GM21423 (cell line): ENCODE data around the gene SPAM1.
"Not testable (repeated sequence)": the region's sequence is repeated elsewhere in the genome, so short reads cannot be mapped to it uniquely, and the experiment has no call there.

ENCODE experiments used
- ATAC-seq: cut with Tn5 transposase; IDR thresholded peaks from one replicate; pipeline ENCODE4 v1.9.1; 2021; ENCODE audit warnings: mild to moderate bottlenecking, moderate library complexity; ENCODE audit not compliant: unreplicated experiment

Gene SPAM1

GRCh38 chr7:123924941-123925340 lies at the start of gene SPAM1:
TSS of gene SPAM1 (plus strand) at chr7:123925241. CDS start at chr7:123953571, 28,330 bp downstream.
- no peak for ATAC-seq

GRCh38 chr7:123876557-123877256 lies 48.3 kb upstream of the SPAM1 start:
- no peak for ATAC-seq

GRCh38 chr7:123879628-123880027 lies 45.4 kb upstream of the SPAM1 start:
- no peak for ATAC-seq

DNA sequence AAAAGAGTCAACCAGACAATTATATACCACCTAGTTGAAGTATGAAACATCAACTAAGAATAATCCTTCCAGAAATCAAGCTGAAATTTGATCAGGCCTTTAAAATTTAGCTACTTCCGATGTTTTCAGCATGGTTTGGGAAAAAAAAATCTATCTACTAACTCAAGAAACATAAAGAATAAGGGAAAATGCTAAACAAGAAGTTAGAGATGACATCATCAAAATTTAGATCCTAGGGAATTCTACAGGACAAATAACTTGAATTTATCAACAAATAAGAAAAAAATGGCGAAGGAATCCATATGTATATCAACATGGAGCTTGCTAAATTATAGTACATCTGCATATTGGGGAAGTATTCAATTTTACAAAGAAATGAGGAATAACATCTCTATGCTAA lies 43.7 kb upstream of the SPAM1 start:
- ATAC-seq, result no peak

- ATAC-seq, result no peak
Measured at GRCh38 chr7:123883154-123883553, 41.9 kb upstream of the SPAM1 start.

DNA sequence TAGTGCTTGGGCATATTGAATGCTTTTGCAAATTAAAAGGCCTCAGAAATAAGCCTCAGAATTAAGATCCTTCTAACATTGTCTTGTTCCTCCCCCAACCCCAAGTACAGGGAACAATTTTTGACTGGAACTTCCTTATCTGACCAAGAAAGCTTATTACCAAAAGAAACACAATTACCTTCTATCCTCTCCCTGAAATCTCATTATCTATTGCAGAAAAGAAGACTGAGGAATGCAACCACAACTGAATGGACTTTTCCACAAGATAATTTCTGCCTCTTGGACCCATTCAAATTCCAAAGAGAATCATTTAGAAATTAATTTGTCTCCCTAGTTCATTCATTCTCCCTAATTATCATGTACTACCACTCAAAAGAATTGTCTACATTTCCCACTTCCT lies 36.8 kb upstream of the SPAM1 start:
- ATAC-seq, result no peak

- ATAC-seq, result not testable (repeated sequence)
Measured at GRCh38 chr7:123894753-123895152, 30.3 kb upstream of the SPAM1 start.

- no peak for ATAC-seq
Measured at GRCh38 chr7:123901101-123901500, 23.9 kb upstream of the SPAM1 start.

DNA sequence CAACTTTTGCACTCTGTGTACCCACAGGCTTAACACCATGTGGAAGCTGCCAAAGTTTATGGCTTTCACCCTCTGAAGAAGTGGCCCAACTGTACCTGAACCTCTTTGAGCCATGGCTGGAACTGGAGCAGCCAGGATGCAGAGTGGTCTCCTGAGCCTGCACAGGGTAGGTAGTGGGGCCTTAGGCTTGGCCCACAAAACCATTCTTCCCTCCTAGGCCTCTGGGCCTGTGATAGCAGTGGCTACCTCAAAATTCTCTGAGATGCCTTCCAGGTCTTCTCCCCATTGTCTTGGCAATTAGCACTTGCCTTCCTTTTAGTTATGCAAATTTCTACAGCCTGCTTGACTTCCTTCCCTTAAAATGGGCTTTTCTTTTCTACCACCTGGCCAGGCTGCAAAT lies 19.3 kb upstream of the SPAM1 start:
- ATAC-seq, result no peak

GRCh38 chr7:123916240-123916724 lies 8.8 kb upstream of the SPAM1 start:
- no peak for ATAC-seq

DNA sequence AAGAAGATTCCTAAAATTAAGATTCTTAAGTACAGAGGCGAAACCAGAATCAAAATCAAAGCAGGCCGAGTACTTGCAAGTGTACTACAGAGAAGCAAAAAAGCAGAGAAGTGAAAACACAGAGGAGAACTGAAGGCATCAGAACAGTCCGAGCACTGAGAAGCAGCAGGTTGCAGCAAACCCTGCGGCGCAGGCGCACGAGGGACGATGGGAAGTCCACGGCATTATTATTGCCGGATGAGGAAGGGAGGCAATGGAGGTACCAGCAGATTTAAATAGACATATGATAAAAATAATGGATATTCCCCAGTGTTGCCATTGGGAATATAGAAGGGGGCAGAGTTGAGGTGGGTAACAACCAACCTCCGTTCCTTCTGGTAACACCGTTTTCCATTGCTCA lies 7.2 kb upstream of the SPAM1 start:
- no peak for ATAC-seq

GRCh38 chr7:123918309-123918708 lies 6.7 kb upstream of the SPAM1 start:
- ATAC-seq, result no peak

DNA sequence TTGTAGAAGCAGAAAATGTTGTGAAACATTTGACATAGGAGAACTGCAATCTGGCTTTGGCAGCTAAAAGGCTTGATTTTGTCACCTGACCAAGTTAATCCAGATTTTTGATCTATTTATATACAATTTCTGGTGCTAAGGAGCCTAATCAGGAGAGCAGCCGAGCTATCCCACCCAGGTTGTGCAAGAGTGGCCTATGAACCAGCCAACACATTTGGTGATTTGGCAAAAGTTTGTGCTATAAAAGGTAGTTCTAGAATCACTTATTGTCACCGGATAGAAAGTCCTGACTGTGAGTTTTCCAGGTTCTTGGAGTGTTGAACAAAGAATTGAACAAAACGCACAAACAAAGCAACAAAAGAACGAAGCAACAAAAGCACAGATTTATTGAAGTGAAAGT lies 1.4 kb upstream of the SPAM1 start:
- no peak for ATAC-seq

- no peak for ATAC-seq
Measured at GRCh38 chr7:123929107-123929506, 4.1 kb downstream of the SPAM1 start.

DNA sequence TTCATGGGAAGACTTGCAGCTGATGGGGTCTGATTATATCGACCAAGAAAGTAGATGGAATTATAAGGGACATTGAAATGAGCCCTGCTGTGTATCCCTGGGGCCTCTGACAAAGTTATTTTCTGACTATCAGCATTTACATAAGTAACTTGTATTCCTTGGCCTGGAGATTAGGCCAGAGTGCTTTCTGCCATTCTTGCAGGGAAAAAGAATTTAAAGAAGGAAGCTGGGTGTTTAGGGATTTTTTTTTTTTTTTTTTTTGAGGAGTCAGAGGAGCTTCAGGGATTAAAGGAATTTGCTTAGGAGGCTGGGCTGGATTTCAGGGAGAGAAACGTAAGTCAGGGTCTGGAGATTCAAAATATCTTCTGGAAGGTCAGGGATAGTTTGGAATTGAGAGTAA lies 4.6 kb downstream of the SPAM1 start:
- ATAC-seq, result no peak

GRCh38 chr7:123935436-123936381 lies 10.7 kb downstream of the SPAM1 start:
- ATAC-seq, result no peak

- ATAC-seq, result no peak
Measured at GRCh38 chr7:123936388-123936787, 11.3 kb downstream of the SPAM1 start.

- ATAC-seq, result no peak
Measured at GRCh38 chr7:123939784-123940183, 14.7 kb downstream of the SPAM1 start.

DNA sequence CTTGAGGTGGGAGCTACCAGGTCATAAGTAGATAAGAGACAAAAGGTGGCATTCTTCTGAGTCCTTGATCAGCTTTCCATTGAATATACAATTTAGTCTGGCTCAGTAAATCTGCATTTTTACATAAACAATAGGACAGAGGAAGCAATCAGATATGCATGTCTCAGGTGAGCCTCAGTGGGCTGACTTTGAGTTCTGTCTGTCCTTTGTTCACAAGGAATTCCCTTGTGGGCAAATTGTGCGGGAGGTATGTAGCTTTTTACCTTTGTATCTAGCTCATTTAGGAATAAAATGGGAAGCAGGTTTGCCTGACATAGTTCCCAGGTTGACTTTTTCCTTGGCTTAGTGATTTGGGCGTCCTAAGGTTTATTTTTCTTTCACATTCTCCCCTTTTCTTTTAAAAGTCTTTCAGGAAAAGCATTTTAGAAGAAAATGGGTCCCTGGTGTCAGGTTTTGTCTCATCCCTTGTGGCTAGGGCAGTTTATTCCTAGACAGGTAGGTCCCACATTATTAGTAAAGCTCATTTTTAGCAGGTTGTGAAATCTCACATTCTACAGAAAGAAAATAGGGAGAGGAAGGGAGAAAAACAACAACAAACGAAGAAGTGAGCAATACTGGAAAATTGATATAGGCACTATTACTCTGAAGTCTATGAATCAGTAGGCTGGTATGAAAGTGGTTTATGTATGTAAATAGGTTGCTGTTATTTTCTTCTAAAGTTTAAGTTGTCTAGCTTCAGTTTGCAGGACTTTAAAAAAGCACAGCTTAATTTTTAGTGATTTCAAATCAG lies 16.5 kb downstream of the SPAM1 start:
- ATAC-seq, result no peak

DNA sequence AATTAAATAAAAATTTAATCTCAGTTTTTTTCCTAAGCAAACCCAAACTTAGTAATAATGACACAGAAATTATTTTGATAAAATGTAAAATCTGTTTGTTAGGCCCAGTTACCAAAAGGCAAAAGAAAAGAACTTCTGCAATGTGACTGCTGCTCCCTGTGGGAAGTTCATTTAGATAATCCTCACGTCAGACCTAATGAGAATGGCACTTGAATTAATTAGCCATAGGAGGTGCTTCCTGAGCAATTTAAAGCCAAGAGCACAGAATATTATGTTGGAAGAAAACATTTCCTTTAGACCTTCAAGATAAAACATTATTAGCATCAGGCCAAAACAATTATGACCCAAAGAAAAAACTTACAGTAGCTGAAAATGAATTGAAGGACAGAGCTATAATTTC lies 19.4 kb downstream of the SPAM1 start:
- no peak for ATAC-seq

DNA sequence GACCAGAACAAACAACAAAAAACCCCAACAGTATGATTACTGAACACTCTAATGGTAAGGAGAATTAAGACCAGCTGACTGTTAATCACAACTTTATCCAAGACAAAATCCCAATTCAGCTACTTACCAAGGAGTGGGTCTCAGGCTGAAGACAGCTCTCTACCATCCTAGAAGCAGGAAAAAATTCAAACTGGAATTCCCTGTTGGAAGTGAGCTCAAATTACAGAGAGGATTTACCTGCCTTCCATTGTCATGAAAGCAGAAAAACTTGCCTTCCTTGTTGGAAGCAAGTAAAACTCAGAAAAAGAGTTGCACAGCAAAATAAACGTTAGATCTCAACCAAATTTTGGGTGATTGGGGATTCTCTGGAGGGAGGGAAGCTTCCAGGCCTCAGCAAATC lies 20.9 kb downstream of the SPAM1 start:
- no peak for ATAC-seq
